Progenitor cell of endocrine pancreas (in vitro differentiated cells): ENCODE measurements around the gene CAPZA2. TPM values are rescaled to one million over a fixed set of nuclear protein-coding genes. Genes with fewer than 3 reads are reported as not detected.
"Not testable (repeated sequence)": the region's sequence is repeated elsewhere in the genome, so short reads cannot be mapped to it uniquely, and the experiment has no call there.

Experiments used
- DNase-seq: peaks from one replicate; pipeline ENCODE4 v3.0.0; 2021; ENCODE audit warnings: low spot score; ENCODE audit not compliant: unreplicated experiment
- H3K27ac Mint-ChIP-seq: 2 replicates; pipeline ENCODE4 v1.8.0; 2021; ENCODE audit warnings: mild to moderate bottlenecking, moderate library complexity, mixed read lengths
- H3K27me3 Mint-ChIP-seq: 2 replicates; pipeline ENCODE4 v1.8.0; 2021; ENCODE audit warnings: mixed read lengths
- H3K36me3 Mint-ChIP-seq: 2 replicates; pipeline ENCODE4 v1.8.0; 2022; ENCODE audit warnings: mixed read lengths; ENCODE audit not compliant: insufficient read depth
- H3K4me1 Mint-ChIP-seq: 2 replicates; pipeline ENCODE4 v1.8.0; 2021; ENCODE audit warnings: low read depth, mixed read lengths
- H3K4me3 Mint-ChIP-seq: 2 replicates; pipeline ENCODE4 v1.8.0; 2021; ENCODE audit warnings: low read depth, mild to moderate bottlenecking, moderate library complexity, mixed read lengths
- H3K9me3 Mint-ChIP-seq: 2 replicates; pipeline ENCODE4 v1.8.0; 2021; ENCODE audit warnings: low read depth, mixed read lengths
- CTCF ChIP-seq: fragments of 200-600 bp; sonication (generic); IDR thresholded peaks from one replicate; pipeline ENCODE4 v1.5.0; 2021; ENCODE audit warnings: antibody characterized with exemption, mild to moderate bottlenecking; ENCODE audit not compliant: unreplicated experiment
- total RNA-seq: library from RNA; stranded (reverse); gene quantifications from 2 replicates; pipeline ENCODE4 v1.2.1, GENCODE V29; 2021

Gene CAPZA2
- total RNA-seq, 1 donor from 2014 or later: 151 TPM

GRCh38 chr7:116933465-116933864 lies 71.1 kb downstream of the CAPZA2 start:
- H3K36me3 Mint-ChIP-seq: no peaks in the 10 kb centered on the region
- TF ChIP-seq CTCF: no peak
- peaks cover 15% of the 10 kb centered on the region for H3K27me3 Mint-ChIP-seq
- no peak for DNase-seq
- H3K27ac Mint-ChIP-seq: no peak overlapping the region
- H3K4me1 Mint-ChIP-seq: no peaks in the 10 kb centered on the region
- no peak overlapping the region for H3K4me3 Mint-ChIP-seq
- H3K9me3 Mint-ChIP-seq: no peaks in the 10 kb centered on the region

GRCh38 chr7:116934580-116934979 lies 72.2 kb downstream of the CAPZA2 start:
- H3K36me3 Mint-ChIP-seq: no peaks in the 10 kb centered on the region
- TF ChIP-seq CTCF: no peak
- no peak overlapping the region for H3K27ac Mint-ChIP-seq
- no peaks in the 10 kb centered on the region for H3K9me3 Mint-ChIP-seq
- DNase-seq: no peak
- no peaks in the 10 kb centered on the region for H3K4me1 Mint-ChIP-seq
- H3K4me3 Mint-ChIP-seq: no peak overlapping the region
- peaks cover 15% of the 10 kb centered on the region for H3K27me3 Mint-ChIP-seq

DNA sequence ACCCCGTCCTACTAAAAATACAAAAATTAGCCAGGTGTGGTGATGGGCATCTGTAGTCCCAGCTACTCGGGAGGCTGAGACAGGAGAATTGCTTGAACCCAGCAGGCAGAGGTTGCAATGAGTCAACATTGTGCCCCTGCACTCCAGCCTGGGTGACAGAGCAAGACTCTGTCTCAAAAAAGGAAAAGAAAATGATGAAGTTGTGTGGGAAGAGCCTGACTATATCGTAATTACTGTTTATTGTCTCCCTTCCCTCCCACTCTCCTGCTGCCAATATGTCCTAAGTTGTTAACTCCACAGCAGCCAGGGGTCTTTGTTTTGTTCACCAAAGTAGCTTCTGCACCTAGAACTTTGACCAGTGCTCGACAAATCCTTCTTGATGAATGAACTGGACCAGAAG lies 74.5 kb downstream of the CAPZA2 start:
- H3K9me3 Mint-ChIP-seq, H3K36me3 Mint-ChIP-seq, H3K4me1 Mint-ChIP-seq, DNase-seq, H3K27me3 Mint-ChIP-seq, H3K4me3 Mint-ChIP-seq, H3K27ac Mint-ChIP-seq: not testable (repeated sequence)

- Mint-ChIP-seq H3K27me3 (peaks cover 2% of the 10 kb centered on the region), H3K36me3 (no peaks in the 10 kb centered on the region), H3K4me3 (no peak overlapping the region), H3K4me1 (no peaks in the 10 kb centered on the region), H3K9me3 (no peaks in the 10 kb centered on the region), H3K27ac (no peak overlapping the region)
- no peak for DNase-seq
- TF ChIP-seq CTCF: no peak
Observed at GRCh38 chr7:116938678-116939077, 76.3 kb downstream of the CAPZA2 start.

GRCh38 chr7:116940689-116941370 lies 78.4 kb downstream of the CAPZA2 start:
- Mint-ChIP-seq H3K4me1 (no peaks in the 10 kb centered on the region), H3K4me3 (no peak overlapping the region), H3K27ac (no peak overlapping the region), H3K9me3 (no peaks in the 10 kb centered on the region), H3K27me3 (no peaks in the 10 kb centered on the region), H3K36me3 (no peaks in the 10 kb centered on the region)
- DNase-seq: no peak
- TF ChIP-seq CTCF: no peak

GRCh38 chr7:116942504-116942903 lies 80.1 kb downstream of the CAPZA2 start:
- no peak for DNase-seq
- Mint-ChIP-seq H3K4me3 (no peak overlapping the region), H3K36me3 (no peaks in the 10 kb centered on the region), H3K27ac (no peak overlapping the region), H3K27me3 (no peaks in the 10 kb centered on the region), H3K9me3 (no peaks in the 10 kb centered on the region), H3K4me1 (no peaks in the 10 kb centered on the region)
- TF ChIP-seq CTCF: no peak
